HEK293 (cell line): ENCODE data around the gene RGS14.

Source experiments
- CTCF ChIP-seq: fragments of 450-650 bp; formaldehyde crosslinking; IDR thresholded peaks from 2 replicates; pipeline ENCODE4 v1.5.1; 2016; ENCODE audit warnings: missing biosample characterization, missing genetic modification characterization
- PRDM10 ChIP-seq: fragments of 450-650 bp; formaldehyde crosslinking; IDR thresholded peaks from 2 replicates; pipeline ENCODE4 v1.5.1; 2016; ENCODE audit warnings: missing biosample characterization, missing genetic modification characterization
- REST ChIP-seq: fragments of 450-650 bp; formaldehyde crosslinking; IDR thresholded peaks from 2 replicates; pipeline ENCODE4 v1.5.1; 2016; ENCODE audit warnings: missing biosample characterization, missing genetic modification characterization
- SALL2 ChIP-seq: fragments of 450-650 bp; formaldehyde crosslinking; IDR thresholded peaks from 2 replicates; pipeline ENCODE4 v1.5.0; 2017; ENCODE audit warnings: missing biosample characterization, mild to moderate bottlenecking, missing genetic modification characterization, borderline replicate concordance
- YY1 ChIP-seq: fragments of 450-650 bp; formaldehyde crosslinking; IDR thresholded peaks from 2 replicates; pipeline ENCODE4 v1.5.1; 2018; ENCODE audit warnings: missing biosample characterization, missing genetic modification characterization
- ZBTB20 ChIP-seq: fragments of 450-650 bp; formaldehyde crosslinking; IDR thresholded peaks from 2 replicates; pipeline ENCODE4 v1.5.1; 2016; ENCODE audit warnings: missing biosample characterization, missing genetic modification characterization
- ZBTB6 ChIP-seq: fragments of 450-650 bp; formaldehyde crosslinking; IDR thresholded peaks from 2 replicates; pipeline ENCODE4 v1.5.1; 2017; ENCODE audit warnings: missing biosample characterization, missing genetic modification characterization
- ZFP3 ChIP-seq: fragments of 450-650 bp; formaldehyde crosslinking; IDR thresholded peaks from 2 replicates; pipeline ENCODE4 v1.5.1; 2016; ENCODE audit warnings: low read depth, missing biosample characterization, missing genetic modification characterization
- ZNF19 ChIP-seq: fragments of 450-650 bp; formaldehyde crosslinking; IDR thresholded peaks from 2 replicates; pipeline ENCODE4; 2016; ENCODE audit warnings: missing biosample characterization, missing genetic modification characterization, low read depth
- ZNF274 ChIP-seq, 2 experiments: fragments of 200-500 bp in 1 of 2; fragments of 450-650 bp in 1 of 2; sonication (Bioruptor generic) in 1 of 2; formaldehyde crosslinking in 1 of 2; IDR thresholded peaks; 2 replicates each; pipeline versions ENCODE4 v1.5.1 to v1.6.1; 2014 to 2016; ENCODE audit warnings: borderline replicate concordance in 1 of 2, inconsistent platforms in 1 of 2, low read length in 1 of 2, missing biosample characterization in 1 of 2, missing genetic modification characterization in 1 of 2
- ZNF324 ChIP-seq: fragments of 450-650 bp; formaldehyde crosslinking; IDR thresholded peaks from 2 replicates; pipeline ENCODE4 v1.5.1; 2016; ENCODE audit warnings: missing biosample characterization, missing genetic modification characterization

- TF ChIP-seq ZFP3 (tag by site-specific recombination) (no peak), ZNF274 (IDR thresholded peaks at IDR 0.05; ENCODE audit: low read length) (no peak), ZNF274 (tag by site-specific recombination; IDR thresholded peaks at IDR 0.05; ENCODE audit: borderline replicate concordance) (no peak), CTCF (tag by site-specific recombination) (no peak), ZBTB6 (tag by site-specific recombination) (no peak), SALL2 (tag by site-specific recombination) (no peak), ZNF324 (tag by site-specific recombination) (no peak), ZNF19 (tag by site-specific recombination) (no peak), YY1 (tag by site-specific recombination) (no peak), PRDM10 (tag by site-specific recombination) (0 out of 2 replicates have a peak, but pooled peaks have one; percentile 20), REST (tag by site-specific recombination) (no peak), ZBTB20 (tag by site-specific recombination) (no peak)
These were observed 21.5 kb downstream of the RGS14 start for GRCh38 chr5:177378884-177379883.
